Epithelial cell of prostate (primary cell): ENCODE data around the gene RUNDC1.

Experiments
- DNase-seq: peaks from one replicate; pipeline ENCODE4 v3.0.0-alpha.2; 2011; ENCODE audit warnings: low read depth, low spot score
- H3K27ac ChIP-seq: fragments of 450-650 bp; 2 replicates; pipeline ENCODE4 v1.5.1; 2017; ENCODE audit warnings: mild to moderate bottlenecking

Gene RUNDC1

GRCh38 chr17:43033948-43034881, 53.9 kb downstream of the RUNDC1 start:
- H3K27ac ChIP-seq, result no peak overlapping the region
- no peak for DNase-seq

GRCh38 chr17:43034894-43035293, 54.5 kb downstream of the RUNDC1 start:
- no peak for DNase-seq
- H3K27ac ChIP-seq, result no peak overlapping the region

GRCh38 chr17:43039646-43040045, 59.3 kb downstream of the RUNDC1 start:
- no peak for DNase-seq
- no peak overlapping the region for H3K27ac ChIP-seq

- no peak overlapping the region for H3K27ac ChIP-seq
- DNase-seq, result no peak
Observed at GRCh38 chr17:43040655-43041054, 60.3 kb downstream of the RUNDC1 start.

- H3K27ac ChIP-seq, result no peak overlapping the region
- no peak for DNase-seq
Observed at GRCh38 chr17:43042025-43042628, 61.8 kb downstream of the RUNDC1 start.
